Neural cell (in vitro differentiated cells): ENCODE measurements around the gene PGM3. TPM values are rescaled to one million over a fixed set of nuclear protein-coding genes. Genes with fewer than 3 reads are reported as not detected.
A peak's percentile ranks its signal among the peaks of the same experiment; 100 is the strongest.

Source experiments
- H2AFZ ChIP-seq: fragments of 200-600, 300-800 bp; sonication (generic), shearing (Covaris generic); 2 replicates; pipeline ENCODE4 v1.6.0; 2014; ENCODE audit warnings: low read depth, mild to moderate bottlenecking, antibody characterized with exemption, low read length, moderate library complexity
- H3F3A ChIP-seq: fragments of 200-600 bp; shearing (Covaris generic); 2 replicates; pipeline ENCODE4 v1.6.1; 2016; ENCODE audit warnings: mild to moderate bottlenecking, moderate library complexity, mixed read lengths, antibody characterized with exemption, low read length; ENCODE audit not compliant: insufficient read depth, poor library complexity, severe bottlenecking
- H3K27ac ChIP-seq: fragments of 200-600, 300-800 bp; sonication (generic), shearing (Covaris generic); 2 replicates; pipeline ENCODE4 v1.5.1; 2014; ENCODE audit warnings: mild to moderate bottlenecking, low read length, moderate library complexity
- H3K27me3 ChIP-seq: fragments of 300-800, 200-600 bp; sonication (generic), shearing (Covaris generic); 2 replicates; pipeline ENCODE4 v1.6.0; 2014; ENCODE audit warnings: mild to moderate bottlenecking, low read depth, low read length, moderate library complexity; ENCODE audit not compliant: insufficient read depth
- H3K36me3 ChIP-seq: fragments of 300-800, 200-600 bp; sonication (generic), shearing (Covaris generic); 2 replicates; pipeline ENCODE4 v1.5.1; 2014; ENCODE audit warnings: mild to moderate bottlenecking, antibody characterized with exemption, low read length, moderate library complexity; ENCODE audit not compliant: insufficient read depth
- H3K4me2 ChIP-seq: fragments of 300-800, 200-600 bp; sonication (generic), shearing (Covaris generic); 2 replicates; pipeline ENCODE4 v1.6.0; 2014; ENCODE audit warnings: mild to moderate bottlenecking, low read length
- H3K4me3 ChIP-seq: fragments of 300-800, 200-600 bp; sonication (generic), shearing (Covaris generic); 2 replicates; pipeline ENCODE4 v1.5.1; 2014; ENCODE audit warnings: mild to moderate bottlenecking, low read length, moderate library complexity
- H3K79me2 ChIP-seq: fragments of 200-600 bp; shearing (Covaris generic); replicated peaks from 2 replicates; pipeline ENCODE4 v1.6.0; 2014; ENCODE audit warnings: mild to moderate bottlenecking, low read length, moderate library complexity; ENCODE audit not compliant: insufficient read depth
- H3K9ac ChIP-seq: fragments of 300-800, 200-600 bp; sonication (generic), shearing (Covaris generic); 2 replicates; pipeline ENCODE4 v1.6.1; 2016; ENCODE audit warnings: mild to moderate bottlenecking, low read length, mixed read lengths
- H3K9me2 ChIP-seq: fragments of 200-600 bp; shearing (Covaris generic); 2 replicates; pipeline ENCODE4 v1.6.1; 2016; ENCODE audit warnings: mild to moderate bottlenecking, low read length, mixed read lengths; ENCODE audit not compliant: insufficient read depth
- H3K9me3 ChIP-seq: fragments of 200-600, 300-800 bp; sonication (generic), shearing (Covaris generic); 2 replicates; pipeline ENCODE4 v1.6.1; 2016; ENCODE audit warnings: mild to moderate bottlenecking, mixed run types, low read length, moderate library complexity, mixed read lengths
- H4K20me1 ChIP-seq: fragments of 200-600 bp; shearing (Covaris generic); 2 replicates; pipeline ENCODE4 v1.6.1; 2016; ENCODE audit warnings: mild to moderate bottlenecking, mixed run types; ENCODE audit not compliant: insufficient read depth
- EP300 ChIP-seq: fragments of 450-650 bp; conservative IDR thresholded peaks from 2 replicates; pipeline ENCODE4 v1.6.1; 2014; ENCODE audit warnings: antibody characterized with exemption, mild to moderate bottlenecking, moderate library complexity; ENCODE audit not compliant: poor library complexity, severe bottlenecking
- EZH2 ChIP-seq: fragments of 200-600, 300-800 bp; shearing (Covaris generic), sonication (generic); IDR thresholded peaks from 2 replicates; pipeline ENCODE4 v1.6.1; 2014; ENCODE audit warnings: antibody characterized with exemption, low read length, borderline replicate concordance, mild to moderate bottlenecking; ENCODE audit not compliant: insufficient read depth, poor library complexity, severe bottlenecking
- MXI1 ChIP-seq: fragments of 450-650 bp; conservative IDR thresholded peaks from 2 replicates; pipeline ENCODE4 v1.6.1; 2014; ENCODE audit warnings: antibody characterized with exemption, mild to moderate bottlenecking; ENCODE audit not compliant: poor library complexity, severe bottlenecking
- POLR2AphosphoS5 ChIP-seq: IDR thresholded peaks from 2 replicates; pipeline ENCODE4 v1.6.1; 2012
- RAD21 ChIP-seq: fragments of 450-650 bp; conservative IDR thresholded peaks from 2 replicates; pipeline ENCODE4 v1.6.1; 2014; ENCODE audit warnings: antibody characterized with exemption, mild to moderate bottlenecking, moderate library complexity
- REST ChIP-seq: IDR thresholded peaks from 2 replicates; pipeline ENCODE4 v1.6.1; 2012; ENCODE audit warnings: borderline replicate concordance
- SMC3 ChIP-seq: fragments of 450-650 bp; conservative IDR thresholded peaks from 2 replicates; pipeline ENCODE4 v1.6.1; 2014; ENCODE audit warnings: antibody characterized with exemption, mild to moderate bottlenecking, moderate library complexity; ENCODE audit not compliant: poor library complexity
- TAF1 ChIP-seq: IDR thresholded peaks from 2 replicates; pipeline ENCODE4 v1.6.1; 2012; ENCODE audit warnings: low read depth
- polyA plus RNA-seq: library from polyadenylated mRNA; depleted of rRNA; stranded (reverse); fragments of >200 nt; gene quantifications from 2 replicates; pipeline ENCODE4 v1.2.3, GENCODE V29; 2014
- TF ChIP-seq, protein P1 (sequence below): fragments of 450-650 bp; IDR thresholded peaks from 2 replicates; pipeline ENCODE4 v1.5.1; 2014; ENCODE audit warnings: antibody characterized with exemption, mild to moderate bottlenecking, moderate library complexity; ENCODE audit not compliant: poor library complexity, severe bottlenecking

The PGM3 gene
- polyA plus RNA-seq, 1 donor from 2014 or later, result 198 TPM

DNA sequence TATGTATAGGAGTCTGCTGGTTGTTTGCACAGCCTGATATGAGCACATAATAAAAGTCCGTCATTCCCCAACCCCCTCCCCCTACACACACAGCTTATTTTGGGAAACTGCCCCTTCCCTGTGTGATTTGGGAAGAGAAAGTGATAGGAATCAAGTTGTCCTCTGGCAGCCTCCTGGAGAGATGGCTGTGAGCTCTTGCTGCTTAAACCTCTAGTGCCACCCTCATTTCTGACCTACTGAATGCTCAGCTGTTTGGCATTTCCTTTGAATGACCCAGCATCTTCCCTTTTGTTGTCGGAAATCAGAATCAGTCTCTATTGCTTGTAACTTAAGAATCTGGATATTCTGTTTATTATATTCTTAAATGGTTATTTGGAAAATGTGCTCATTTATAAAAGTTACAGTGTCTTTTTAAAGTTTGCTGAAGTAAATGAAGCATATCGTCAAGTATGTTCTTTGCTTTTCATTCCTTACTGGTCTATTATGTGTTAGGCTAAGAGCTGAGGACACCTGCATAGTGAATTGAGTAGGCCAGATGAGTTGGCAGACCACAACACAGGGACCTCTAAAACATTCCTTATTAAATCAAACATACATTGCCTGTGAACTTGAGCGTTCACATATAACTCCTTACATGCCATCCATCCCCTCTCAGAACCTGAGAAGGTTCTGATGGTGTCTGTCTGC is 5.6 kb upstream of the PGM3 start:
- Histone ChIP-seq H3K9me2 (no peaks in the 10 kb centered on the region), H2AFZ (no peak overlapping the region), H3K27ac (no peak overlapping the region), H3K9ac (no peak overlapping the region), H3K36me3 (peaks cover 6% of the 10 kb centered on the region), H3F3A (no peaks in the 10 kb centered on the region), H3K4me3 (no peak overlapping the region), H4K20me1 (no peaks in the 10 kb centered on the region), H3K4me2 (no peak overlapping the region), H3K27me3 (peaks cover 4% of the 10 kb centered on the region), H3K79me2 (no peaks in the 10 kb centered on the region), H3K9me3 (no peaks in the 10 kb centered on the region)
- TF ChIP-seq, protein P1, sequence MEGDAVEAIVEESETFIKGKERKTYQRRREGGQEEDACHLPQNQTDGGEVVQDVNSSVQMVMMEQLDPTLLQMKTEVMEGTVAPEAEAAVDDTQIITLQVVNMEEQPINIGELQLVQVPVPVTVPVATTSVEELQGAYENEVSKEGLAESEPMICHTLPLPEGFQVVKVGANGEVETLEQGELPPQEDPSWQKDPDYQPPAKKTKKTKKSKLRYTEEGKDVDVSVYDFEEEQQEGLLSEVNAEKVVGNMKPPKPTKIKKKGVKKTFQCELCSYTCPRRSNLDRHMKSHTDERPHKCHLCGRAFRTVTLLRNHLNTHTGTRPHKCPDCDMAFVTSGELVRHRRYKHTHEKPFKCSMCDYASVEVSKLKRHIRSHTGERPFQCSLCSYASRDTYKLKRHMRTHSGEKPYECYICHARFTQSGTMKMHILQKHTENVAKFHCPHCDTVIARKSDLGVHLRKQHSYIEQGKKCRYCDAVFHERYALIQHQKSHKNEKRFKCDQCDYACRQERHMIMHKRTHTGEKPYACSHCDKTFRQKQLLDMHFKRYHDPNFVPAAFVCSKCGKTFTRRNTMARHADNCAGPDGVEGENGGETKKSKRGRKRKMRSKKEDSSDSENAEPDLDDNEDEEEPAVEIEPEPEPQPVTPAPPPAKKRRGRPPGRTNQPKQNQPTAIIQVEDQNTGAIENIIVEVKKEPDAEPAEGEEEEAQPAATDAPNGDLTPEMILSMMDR, result no peak
- TF ChIP-seq EP300 (no peak), RAD21 (no peak), EZH2 (no peak), REST (no peak), POLR2AphosphoS5 (no peak), TAF1 (no peak)

GRCh38 chr6:83193747-83194566 is 892 bp upstream of the PGM3 start:
- no peaks in the 10 kb centered on the region for H3F3A ChIP-seq
- H3K36me3 ChIP-seq, result peaks cover 6% of the 10 kb centered on the region
- no peak overlapping the region for H3K27ac ChIP-seq
- H2AFZ ChIP-seq, result peak overlapping the region; percentile 44
- peak overlapping the region; percentile 92 for H3K4me3 ChIP-seq
- H3K9me2 ChIP-seq, result no peaks in the 10 kb centered on the region
- H3K9me3 ChIP-seq, result no peaks in the 10 kb centered on the region
- H3K79me2 ChIP-seq, result peaks cover 12% of the 10 kb centered on the region
- H3K9ac ChIP-seq, result peak overlapping the region; percentile 73
- TF ChIP-seq EZH2 (no peak), SMC3 (no peak), MXI1 (no peak), RAD21 (no peak), EP300 (no peak), TAF1 (no peak), REST (no peak), POLR2AphosphoS5 (no peak)
- TF ChIP-seq, protein P1, result no peak
- H3K27me3 ChIP-seq, result peaks cover 4% of the 10 kb centered on the region
- peak overlapping the region; percentile 97 for H3K4me2 ChIP-seq
- no peaks in the 10 kb centered on the region for H4K20me1 ChIP-seq
